ENCODE measurements around the gene SUN3. TPM values are rescaled to one million over a fixed set of nuclear protein-coding genes. Genes with fewer than 3 reads are reported as not detected.

The SUN3 gene
- total RNA-seq, 1 experiment from 2014 or later: 0.49 TPM

DNA sequence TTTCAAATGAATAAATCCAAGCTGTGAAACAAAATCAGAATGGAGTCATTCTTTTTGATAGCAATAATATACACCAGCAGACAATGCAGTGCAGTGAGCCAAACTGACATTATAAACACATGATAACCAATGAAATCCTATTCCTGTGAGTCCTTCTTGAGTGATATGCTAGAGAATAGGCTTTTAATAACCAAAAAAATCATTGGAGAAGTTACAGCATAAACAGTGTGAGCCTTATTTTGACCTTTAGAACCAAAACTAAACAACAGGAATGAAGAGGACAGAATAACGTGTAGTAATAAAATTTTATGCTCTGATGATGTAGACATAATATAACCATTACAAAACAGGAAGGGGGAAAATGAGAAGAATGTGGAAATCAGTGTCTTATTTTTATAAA, 58.1 kb downstream of the SUN3 start:
- DNase-seq (ENCODE audit: low read depth, low spot score) (no peak), ATAC-seq (no peak)
- H3K27ac ChIP-seq (ENCODE audit: low read length): no peak overlapping the region
- BruUV-seq (replicated peaks): no TSS peak
- ChIA-PET CTCF (interaction anchor here (2.4 kb wide), 1 partner anchor 184 kb away, joined by 5 read pairs; no protein-coding TSS in a partner anchor), POLR2A (interaction anchor here (0.6 to 0.7 kb wide), 2 partner anchors 9 to 165 kb away, joined by 4 to 7 read pairs; no protein-coding TSS in a partner anchor)
- intact Hi-C loops (cut with micrococcal nuclease; ENCODE audit: unreplicated experiment) (no loop called here), in situ Hi-C loops (cut with HindIII; ENCODE audit: low pct_unique_long_range_greater_than_20kb, low sequenced_read_pairs) (no loop called here)
- H3K4me3 ChIP-seq (ENCODE audit: low read depth in 2 of 2, low read length in 2 of 2): no peak overlapping the region
- H3K27me3 ChIP-seq (ENCODE audit: control insufficient read depth, insufficient read depth, low read length): no peaks in the 10 kb centered on the region
- no peak for TF ChIP-seq TCF7L2 (IDR thresholded peaks at IDR 0.05; ENCODE audit: low read depth, low read length)
- TF ChIP-seq, protein P1, sequence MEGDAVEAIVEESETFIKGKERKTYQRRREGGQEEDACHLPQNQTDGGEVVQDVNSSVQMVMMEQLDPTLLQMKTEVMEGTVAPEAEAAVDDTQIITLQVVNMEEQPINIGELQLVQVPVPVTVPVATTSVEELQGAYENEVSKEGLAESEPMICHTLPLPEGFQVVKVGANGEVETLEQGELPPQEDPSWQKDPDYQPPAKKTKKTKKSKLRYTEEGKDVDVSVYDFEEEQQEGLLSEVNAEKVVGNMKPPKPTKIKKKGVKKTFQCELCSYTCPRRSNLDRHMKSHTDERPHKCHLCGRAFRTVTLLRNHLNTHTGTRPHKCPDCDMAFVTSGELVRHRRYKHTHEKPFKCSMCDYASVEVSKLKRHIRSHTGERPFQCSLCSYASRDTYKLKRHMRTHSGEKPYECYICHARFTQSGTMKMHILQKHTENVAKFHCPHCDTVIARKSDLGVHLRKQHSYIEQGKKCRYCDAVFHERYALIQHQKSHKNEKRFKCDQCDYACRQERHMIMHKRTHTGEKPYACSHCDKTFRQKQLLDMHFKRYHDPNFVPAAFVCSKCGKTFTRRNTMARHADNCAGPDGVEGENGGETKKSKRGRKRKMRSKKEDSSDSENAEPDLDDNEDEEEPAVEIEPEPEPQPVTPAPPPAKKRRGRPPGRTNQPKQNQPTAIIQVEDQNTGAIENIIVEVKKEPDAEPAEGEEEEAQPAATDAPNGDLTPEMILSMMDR (IDR thresholded peaks at IDR 0.05): no peak
- TF ChIP-seq, protein P2, sequence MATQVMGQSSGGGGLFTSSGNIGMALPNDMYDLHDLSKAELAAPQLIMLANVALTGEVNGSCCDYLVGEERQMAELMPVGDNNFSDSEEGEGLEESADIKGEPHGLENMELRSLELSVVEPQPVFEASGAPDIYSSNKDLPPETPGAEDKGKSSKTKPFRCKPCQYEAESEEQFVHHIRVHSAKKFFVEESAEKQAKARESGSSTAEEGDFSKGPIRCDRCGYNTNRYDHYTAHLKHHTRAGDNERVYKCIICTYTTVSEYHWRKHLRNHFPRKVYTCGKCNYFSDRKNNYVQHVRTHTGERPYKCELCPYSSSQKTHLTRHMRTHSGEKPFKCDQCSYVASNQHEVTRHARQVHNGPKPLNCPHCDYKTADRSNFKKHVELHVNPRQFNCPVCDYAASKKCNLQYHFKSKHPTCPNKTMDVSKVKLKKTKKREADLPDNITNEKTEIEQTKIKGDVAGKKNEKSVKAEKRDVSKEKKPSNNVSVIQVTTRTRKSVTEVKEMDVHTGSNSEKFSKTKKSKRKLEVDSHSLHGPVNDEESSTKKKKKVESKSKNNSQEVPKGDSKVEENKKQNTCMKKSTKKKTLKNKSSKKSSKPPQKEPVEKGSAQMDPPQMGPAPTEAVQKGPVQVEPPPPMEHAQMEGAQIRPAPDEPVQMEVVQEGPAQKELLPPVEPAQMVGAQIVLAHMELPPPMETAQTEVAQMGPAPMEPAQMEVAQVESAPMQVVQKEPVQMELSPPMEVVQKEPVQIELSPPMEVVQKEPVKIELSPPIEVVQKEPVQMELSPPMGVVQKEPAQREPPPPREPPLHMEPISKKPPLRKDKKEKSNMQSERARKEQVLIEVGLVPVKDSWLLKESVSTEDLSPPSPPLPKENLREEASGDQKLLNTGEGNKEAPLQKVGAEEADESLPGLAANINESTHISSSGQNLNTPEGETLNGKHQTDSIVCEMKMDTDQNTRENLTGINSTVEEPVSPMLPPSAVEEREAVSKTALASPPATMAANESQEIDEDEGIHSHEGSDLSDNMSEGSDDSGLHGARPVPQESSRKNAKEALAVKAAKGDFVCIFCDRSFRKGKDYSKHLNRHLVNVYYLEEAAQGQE (IDR thresholded peaks at IDR 0.05; ENCODE audit: insufficient read depth in 1 of 2, low read depth in 2 of 2, low read length in 1 of 2): no peak
- no peak for TF ChIP-seq POLR2AphosphoS5 (IDR thresholded peaks at IDR 0.05; ENCODE audit: low read depth, low read length)
- no peak for TF ChIP-seq SIN3A (IDR thresholded peaks at IDR 0.05; ENCODE audit: borderline replicate concordance, insufficient read depth, low read depth, low read length)
- H3K4me1 ChIP-seq (ENCODE audit: control insufficient read depth, insufficient read depth, low read length): no peaks in the 10 kb centered on the region
- peaks cover 53% of the 10 kb centered on the region for H3K36me3 ChIP-seq (ENCODE audit: control insufficient read depth, insufficient read depth, low read length)
- no peaks in the 10 kb centered on the region for H3K9me3 ChIP-seq (ENCODE audit: control insufficient read depth, insufficient read depth, low read depth, low read length)

GRCh38 chr7:47968847-47969774, 59.8 kb downstream of the SUN3 start:
- intact Hi-C loops (cut with micrococcal nuclease; ENCODE audit: unreplicated experiment): no loop called here
- no peak for TF ChIP-seq POLR2AphosphoS5 (IDR thresholded peaks at IDR 0.05; ENCODE audit: low read depth, low read length)
- no peak for TF ChIP-seq TCF7L2 (IDR thresholded peaks at IDR 0.05; ENCODE audit: low read depth, low read length)
- TF ChIP-seq, protein P2 (IDR thresholded peaks at IDR 0.05; ENCODE audit: insufficient read depth in 1 of 2, low read depth in 2 of 2, low read length in 1 of 2): no peak
- TF ChIP-seq, protein P1 (IDR thresholded peaks at IDR 0.05): peak; percentile 96
- no peak for TF ChIP-seq SIN3A (IDR thresholded peaks at IDR 0.05; ENCODE audit: borderline replicate concordance, insufficient read depth, low read depth, low read length)

More at GRCh38 chr7:47968847-47969774, 59.8 kb downstream of the SUN3 start:
- no peaks in the 10 kb centered on the region for H3K27me3 ChIP-seq (ENCODE audit: control insufficient read depth, insufficient read depth, low read length)
- ATAC-seq (peak; percentile 86), DNase-seq (ENCODE audit: low read depth, low spot score) (no peak)
- peaks cover 47% of the 10 kb centered on the region for H3K36me3 ChIP-seq (ENCODE audit: control insufficient read depth, insufficient read depth, low read length)
- peak overlapping the region; percentile 24 for H3K27ac ChIP-seq (ENCODE audit: low read length)
- POLR2A ChIA-PET: no interaction called here
- no peak overlapping the region for H3K4me3 ChIP-seq (ENCODE audit: low read depth in 2 of 2, low read length in 2 of 2)
- no peaks in the 10 kb centered on the region for H3K4me1 ChIP-seq (ENCODE audit: control insufficient read depth, insufficient read depth, low read length)
- in situ Hi-C loops (cut with HindIII; ENCODE audit: low pct_unique_long_range_greater_than_20kb, low sequenced_read_pairs): no loop called here
- CTCF ChIA-PET: interaction anchor here (0.6 to 2.4 kb wide), 3 partner anchors 17 to 703 kb away, joined by 3 to 6 read pairs (median 5); no protein-coding TSS in a partner anchor
- H3K9me3 ChIP-seq (ENCODE audit: control insufficient read depth, insufficient read depth, low read depth, low read length): no peaks in the 10 kb centered on the region
- BruUV-seq (replicated peaks): no TSS peak
